Measurements from ENCODE around the gene SLC35E3.

DNA sequence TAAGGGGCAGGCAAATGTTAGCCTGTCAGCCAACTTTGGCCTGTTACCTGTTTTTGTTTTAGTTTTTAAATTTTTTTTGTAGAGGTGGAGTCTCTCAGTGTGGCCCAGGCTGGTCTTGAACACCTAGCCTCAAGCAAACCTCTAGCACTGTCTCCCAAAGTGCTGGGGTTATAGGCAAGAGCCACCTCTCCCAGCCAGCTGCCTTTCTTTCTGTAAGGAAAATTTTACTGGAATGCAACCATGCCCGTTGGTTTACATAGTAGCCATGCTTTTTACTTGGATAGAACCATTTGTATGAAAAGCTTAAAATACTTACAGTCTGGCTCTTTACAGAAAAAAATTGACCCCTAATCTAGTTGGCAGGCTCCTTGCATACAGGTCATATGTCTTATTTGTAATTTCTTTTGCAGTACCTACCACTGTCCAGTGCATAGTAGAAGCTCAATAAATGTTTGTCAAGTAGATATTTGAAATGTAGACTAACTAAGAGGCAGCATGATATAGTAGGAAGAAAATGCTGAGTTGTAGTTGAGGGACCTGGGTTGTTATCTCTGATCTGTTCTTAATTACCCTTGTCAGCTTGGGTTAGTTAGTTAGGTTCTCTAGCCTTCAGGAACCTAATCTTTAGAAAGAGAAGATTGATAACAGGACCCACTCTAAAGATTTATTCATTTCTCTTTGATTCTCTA, 66.7 kb downstream of the SLC35E3 start:
- no peak for TF ChIP-seq POLR2AphosphoS5 (IDR thresholded peaks at IDR 0.05; ENCODE audit: low read depth, low read length)
- TF ChIP-seq, protein P1, sequence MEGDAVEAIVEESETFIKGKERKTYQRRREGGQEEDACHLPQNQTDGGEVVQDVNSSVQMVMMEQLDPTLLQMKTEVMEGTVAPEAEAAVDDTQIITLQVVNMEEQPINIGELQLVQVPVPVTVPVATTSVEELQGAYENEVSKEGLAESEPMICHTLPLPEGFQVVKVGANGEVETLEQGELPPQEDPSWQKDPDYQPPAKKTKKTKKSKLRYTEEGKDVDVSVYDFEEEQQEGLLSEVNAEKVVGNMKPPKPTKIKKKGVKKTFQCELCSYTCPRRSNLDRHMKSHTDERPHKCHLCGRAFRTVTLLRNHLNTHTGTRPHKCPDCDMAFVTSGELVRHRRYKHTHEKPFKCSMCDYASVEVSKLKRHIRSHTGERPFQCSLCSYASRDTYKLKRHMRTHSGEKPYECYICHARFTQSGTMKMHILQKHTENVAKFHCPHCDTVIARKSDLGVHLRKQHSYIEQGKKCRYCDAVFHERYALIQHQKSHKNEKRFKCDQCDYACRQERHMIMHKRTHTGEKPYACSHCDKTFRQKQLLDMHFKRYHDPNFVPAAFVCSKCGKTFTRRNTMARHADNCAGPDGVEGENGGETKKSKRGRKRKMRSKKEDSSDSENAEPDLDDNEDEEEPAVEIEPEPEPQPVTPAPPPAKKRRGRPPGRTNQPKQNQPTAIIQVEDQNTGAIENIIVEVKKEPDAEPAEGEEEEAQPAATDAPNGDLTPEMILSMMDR (IDR thresholded peaks at IDR 0.05), result no peak
